Omental fat pad (tissue), 4 donors: Measurements from ENCODE around the gene POC5. TPM values are rescaled to one million over a fixed set of nuclear protein-coding genes. Genes with fewer than 3 reads are reported as not detected.

Source experiments
- ATAC-seq: fragments of 150-250 bp; one replicate; pipeline ENCODE4 v1.9.1; 2016; ENCODE audit warnings: mild to moderate bottlenecking, moderate library complexity; ENCODE audit not compliant: low FRiP score
- DNase-seq: peaks from one replicate; pipeline ENCODE4 v3.0.0-alpha.2; 2019; ENCODE audit warnings: low spot score
- total RNA-seq, 4 donors: library from RNA; depleted of rRNA; stranded (reverse); fragments of >200 nt; gene quantifications; one replicate each; pipeline ENCODE4 v1.1.0, GENCODE V29; 2016
- TF ChIP-seq, protein P1 (sequence below), 3 donors: fragments of 450-650 bp; IDR thresholded peaks; one replicate each; pipeline ENCODE4 v1.5.1; 2016 to 2017; ENCODE audit warnings: antibody characterized with exemption in 3 of 3, mild to moderate bottlenecking in 3 of 3, moderate library complexity in 2 of 3

POC5 gene, protein sequence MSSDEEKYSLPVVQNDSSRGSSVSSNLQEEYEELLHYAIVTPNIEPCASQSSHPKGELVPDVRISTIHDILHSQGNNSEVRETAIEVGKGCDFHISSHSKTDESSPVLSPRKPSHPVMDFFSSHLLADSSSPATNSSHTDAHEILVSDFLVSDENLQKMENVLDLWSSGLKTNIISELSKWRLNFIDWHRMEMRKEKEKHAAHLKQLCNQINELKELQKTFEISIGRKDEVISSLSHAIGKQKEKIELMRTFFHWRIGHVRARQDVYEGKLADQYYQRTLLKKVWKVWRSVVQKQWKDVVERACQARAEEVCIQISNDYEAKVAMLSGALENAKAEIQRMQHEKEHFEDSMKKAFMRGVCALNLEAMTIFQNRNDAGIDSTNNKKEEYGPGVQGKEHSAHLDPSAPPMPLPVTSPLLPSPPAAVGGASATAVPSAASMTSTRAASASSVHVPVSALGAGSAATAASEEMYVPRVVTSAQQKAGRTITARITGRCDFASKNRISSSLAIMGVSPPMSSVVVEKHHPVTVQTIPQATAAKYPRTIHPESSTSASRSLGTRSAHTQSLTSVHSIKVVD
- total RNA-seq: 10 to 100 TPM in 2 of 4 donors, 1 to 10 TPM in 2; 5.5 to 24.9 (median 9.7) TPM

DNA sequence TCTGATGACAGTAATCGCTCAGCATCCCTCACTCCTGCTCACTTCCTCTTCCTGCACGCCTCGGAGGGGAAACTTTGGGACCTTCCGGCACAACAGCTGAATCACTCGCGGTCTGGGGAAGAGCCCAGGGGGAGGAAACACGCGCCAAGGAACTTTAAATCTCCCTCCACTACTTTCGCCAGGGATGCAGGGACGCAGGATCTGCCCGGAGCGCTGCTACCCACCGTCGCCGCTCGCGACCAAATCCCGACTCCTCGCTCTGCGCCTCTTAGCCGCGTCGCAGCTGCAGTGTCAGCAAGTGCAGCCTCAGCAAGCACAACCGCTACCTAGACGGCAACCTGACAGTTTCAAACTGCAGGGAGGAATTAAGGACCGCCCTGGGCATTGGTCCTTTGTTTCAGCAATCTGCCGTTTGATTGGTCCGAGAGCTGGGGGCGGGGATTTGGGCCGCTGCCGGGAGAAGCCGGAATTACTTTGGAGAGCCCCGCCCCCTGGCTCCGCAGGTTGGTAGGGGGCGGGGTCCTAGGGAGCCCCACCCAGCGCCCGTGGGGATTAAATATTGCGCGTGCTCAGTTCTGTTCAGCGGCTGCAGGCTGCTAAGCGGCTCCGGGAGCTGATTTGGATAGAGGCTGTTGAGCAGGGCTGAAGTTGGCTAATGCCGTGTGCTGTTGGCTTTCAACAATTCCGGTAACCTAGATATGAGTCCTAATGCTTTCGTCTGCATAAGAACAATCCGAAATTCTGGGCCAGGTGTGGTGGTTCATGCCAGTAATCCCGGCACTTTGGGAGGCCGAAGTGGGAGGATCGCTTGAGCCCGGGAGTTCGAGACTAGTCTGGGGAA is at the start of gene POC5:
Gene POC5 (minus strand): TSS at position 356 of the 841 bp plus-strand sequence. CDS start 4,500 bp downstream, outside the sequence.
- ATAC-seq (peak; percentile 98), DNase-seq (peak; percentile 95)
- TF ChIP-seq, protein P1, sequence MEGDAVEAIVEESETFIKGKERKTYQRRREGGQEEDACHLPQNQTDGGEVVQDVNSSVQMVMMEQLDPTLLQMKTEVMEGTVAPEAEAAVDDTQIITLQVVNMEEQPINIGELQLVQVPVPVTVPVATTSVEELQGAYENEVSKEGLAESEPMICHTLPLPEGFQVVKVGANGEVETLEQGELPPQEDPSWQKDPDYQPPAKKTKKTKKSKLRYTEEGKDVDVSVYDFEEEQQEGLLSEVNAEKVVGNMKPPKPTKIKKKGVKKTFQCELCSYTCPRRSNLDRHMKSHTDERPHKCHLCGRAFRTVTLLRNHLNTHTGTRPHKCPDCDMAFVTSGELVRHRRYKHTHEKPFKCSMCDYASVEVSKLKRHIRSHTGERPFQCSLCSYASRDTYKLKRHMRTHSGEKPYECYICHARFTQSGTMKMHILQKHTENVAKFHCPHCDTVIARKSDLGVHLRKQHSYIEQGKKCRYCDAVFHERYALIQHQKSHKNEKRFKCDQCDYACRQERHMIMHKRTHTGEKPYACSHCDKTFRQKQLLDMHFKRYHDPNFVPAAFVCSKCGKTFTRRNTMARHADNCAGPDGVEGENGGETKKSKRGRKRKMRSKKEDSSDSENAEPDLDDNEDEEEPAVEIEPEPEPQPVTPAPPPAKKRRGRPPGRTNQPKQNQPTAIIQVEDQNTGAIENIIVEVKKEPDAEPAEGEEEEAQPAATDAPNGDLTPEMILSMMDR (IDR thresholded peaks at IDR 0.05): no peak

GRCh38 chr5:75758116-75758515 is 40.9 kb upstream of the POC5 start:
- DNase-seq (no peak), ATAC-seq (no peak)
- TF ChIP-seq, protein P1 (IDR thresholded peaks at IDR 0.05): no peak

- TF ChIP-seq, protein P1 (IDR thresholded peaks at IDR 0.05): no peak
- DNase-seq: no peak
- ATAC-seq: no peak
Measured at GRCh38 chr5:75756981-75757380, 39.7 kb upstream of the POC5 start.

GRCh38 chr5:75756211-75756610 is 39.0 kb upstream of the POC5 start:
- TF ChIP-seq, protein P1 (IDR thresholded peaks at IDR 0.05): no peak
- DNase-seq (no peak), ATAC-seq (no peak)

- DNase-seq (no peak), ATAC-seq (no peak)
- TF ChIP-seq, protein P1 (IDR thresholded peaks at IDR 0.05): no peak
Measured at GRCh38 chr5:75753182-75753581, 35.9 kb upstream of the POC5 start.

DNA sequence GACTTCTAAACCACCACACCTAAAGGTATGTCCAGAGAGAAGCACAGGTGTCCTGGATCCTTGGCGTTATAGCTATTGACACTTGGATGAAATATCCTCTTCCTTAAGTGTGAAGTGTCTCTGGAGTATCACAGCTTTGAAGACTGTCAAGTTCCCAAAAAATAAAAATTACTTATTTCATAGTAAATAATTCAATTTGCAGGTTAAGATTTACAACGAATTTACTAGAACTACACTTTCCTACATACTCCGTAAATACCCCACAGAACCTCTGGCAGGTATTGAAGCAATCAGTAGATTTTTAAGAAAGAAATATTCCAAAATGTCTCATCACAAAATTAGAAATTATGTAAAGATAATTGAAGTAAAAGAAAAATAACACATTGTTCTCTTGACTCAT is 27.1 kb upstream of the POC5 start:
- DNase-seq: no peak
- TF ChIP-seq, protein P1 (IDR thresholded peaks at IDR 0.05): no peak
- no peak for ATAC-seq
